ENCODE measurements around the gene ABCA3.

DNA sequence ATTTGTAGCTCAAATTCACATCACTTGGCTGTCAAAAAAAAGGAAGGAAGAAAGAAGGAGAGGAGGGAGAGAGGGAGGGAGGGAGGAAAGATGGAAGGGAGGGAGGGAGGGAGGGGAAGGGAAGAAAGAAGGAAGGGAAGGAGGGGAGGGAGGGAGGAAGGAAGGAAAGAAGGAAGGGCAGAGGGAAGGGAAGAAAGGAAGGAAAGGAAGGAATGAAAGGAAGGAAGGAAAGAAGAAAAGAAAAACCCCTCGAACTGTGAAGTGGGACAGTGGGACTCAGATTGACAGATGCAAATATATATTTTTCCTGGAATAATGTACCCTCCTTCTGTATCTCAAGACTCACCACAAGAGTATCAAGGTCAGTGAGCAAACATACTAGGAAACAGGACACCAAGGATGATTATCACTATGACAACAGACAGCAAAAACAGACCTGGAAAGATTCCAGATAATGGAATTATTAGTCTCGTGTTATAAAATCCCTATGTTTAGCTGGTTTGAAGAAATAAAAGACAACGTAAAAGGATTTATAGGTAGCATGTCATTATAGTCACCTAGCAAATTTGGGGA, 24.2 kb upstream of the ABCA3 start:
- TF ChIP-seq POLR2A (IDR thresholded peaks at IDR 0.05) (no peak), CTCF (IDR thresholded peaks at IDR 0.05) (no peak), EP300 (IDR thresholded peaks at IDR 0.05; ENCODE audit: low read depth) (no peak)
